K562 (cell line): ENCODE data around the gene DBNL. TPM values are rescaled to one million over a fixed set of nuclear protein-coding genes. Genes with fewer than 3 reads are reported as not detected.

Source experiments
- ARID2 ChIP-seq: fragments of 450-650 bp; IDR thresholded peaks from 2 replicates; pipeline ENCODE4 v1.6.1; 2017; ENCODE audit warnings: antibody characterized with exemption, mild to moderate bottlenecking
- CTCFL ChIP-seq: IDR thresholded peaks from 2 replicates; pipeline ENCODE4 v1.6.1; 2011; ENCODE audit warnings: borderline replicate concordance, low read depth, mild to moderate bottlenecking, moderate library complexity, low read length; ENCODE audit not compliant: insufficient read depth, poor library complexity, severe bottlenecking
- DDX20 ChIP-seq: fragments of 450-650 bp; IDR thresholded peaks from 2 replicates; pipeline ENCODE4 v1.6.1; 2016; ENCODE audit warnings: missing genetic modification characterization, low read depth, mild to moderate bottlenecking, missing compliant biosample characterization, moderate library complexity
- E2F5 ChIP-seq: sonication (generic); formaldehyde crosslinking; IDR thresholded peaks from 2 replicates; pipeline ENCODE4 v1.8.0; 2022; ENCODE audit warnings: mild to moderate bottlenecking, missing genetic modification reagents
- GABPB1 ChIP-seq: sonication (generic); formaldehyde crosslinking; IDR thresholded peaks from 2 replicates; pipeline ENCODE4 v1.8.0; 2022; ENCODE audit warnings: mild to moderate bottlenecking, missing genetic modification reagents
- NBN ChIP-seq: fragments of 450-650 bp; IDR thresholded peaks from 2 replicates; pipeline ENCODE4 v1.6.1; 2016; ENCODE audit warnings: low read depth, mild to moderate bottlenecking
- NONO ChIP-seq, 2 experiments: fragments of 200-400 bp in 1 of 2; fragments of 450-650 bp in 1 of 2; formaldehyde crosslinking in 1 of 2; IDR thresholded peaks; 2 replicates each; pipeline ENCODE4 v1.6.1; 2017; ENCODE audit warnings: low read depth in 2 of 2, mild to moderate bottlenecking in 2 of 2, moderate library complexity in 2 of 2, low read length in 1 of 2
- POLR3A ChIP-seq: IDR thresholded peaks from 2 replicates; pipeline ENCODE4 v1.6.1; 2011; ENCODE audit warnings: borderline replicate concordance, mild to moderate bottlenecking, moderate library complexity; ENCODE audit not compliant: insufficient read length, insufficient read depth; ENCODE audit errors: extremely low read depth
- SIX5 ChIP-seq, 2 experiments: IDR thresholded peaks; 2 replicates each; pipeline ENCODE4 v1.6.1; 2011; ENCODE audit warnings: low read length in 2 of 2, borderline replicate concordance in 1 of 2, low read depth in 1 of 2, mild to moderate bottlenecking in 1 of 2, moderate library complexity in 1 of 2; ENCODE audit not compliant: insufficient read depth in 1 of 2
- SMARCB1 ChIP-seq: IDR thresholded peaks from 2 replicates; pipeline ENCODE4 v1.6.1; 2011; ENCODE audit warnings: improper control_type of control experiment, low read depth; ENCODE audit not compliant: insufficient read length
- SUPT5H ChIP-seq: fragments of 450-650 bp; IDR thresholded peaks from 2 replicates; pipeline ENCODE4 v1.6.1; 2016
- XRCC5 ChIP-seq: fragments of 200-400 bp; formaldehyde crosslinking; IDR thresholded peaks from 2 replicates; pipeline ENCODE4 v1.6.1; 2017; ENCODE audit warnings: low read depth, mild to moderate bottlenecking, low read length
- ZNF140 ChIP-seq: fragments of 250-450 bp; sonication (Bioruptor Pico); IDR thresholded peaks from 2 replicates; pipeline ENCODE4 v1.8.0; 2021; ENCODE audit warnings: moderate library complexity, mild to moderate bottlenecking, inconsistent platforms
- ZNF165 ChIP-seq: fragments of 250-450 bp; sonication (Bioruptor Pico); IDR thresholded peaks from 2 replicates; pipeline ENCODE4 v1.4.0; 2020; ENCODE audit warnings: borderline replicate concordance
- ZNF280A ChIP-seq: fragments of 450-650 bp; IDR thresholded peaks from 2 replicates; pipeline ENCODE4 v1.6.1; 2018; ENCODE audit warnings: mild to moderate bottlenecking, low read depth; ENCODE audit not compliant: partially characterized antibody
- ZNF445 ChIP-seq: fragments of 250-450 bp; sonication (Bioruptor Pico); IDR thresholded peaks from 2 replicates; pipeline ENCODE4 v1.4.0; 2020; ENCODE audit warnings: low read depth, mild to moderate bottlenecking, moderate library complexity
- ZNF589 ChIP-seq: fragments of 200-800 bp; sonication (Bioruptor generic); IDR thresholded peaks from 2 replicates; pipeline ENCODE4 v1.6.1; 2016; ENCODE audit warnings: low read depth, missing genetic modification characterization, missing compliant biosample characterization
- ZNF717 ChIP-seq: fragments of 250-450 bp; sonication (Bioruptor Pico); IDR thresholded peaks from 2 replicates; pipeline ENCODE4 v1.5.0; 2021
- polyA plus RNA-seq, 8 experiments: library from polyadenylated mRNA; depleted of rRNA in 4 of 8; stranded (reverse) in 5 of 8; unstranded in 3 of 8; fragments of >200 nt; fragmentation: Nextera tagmentation in 2 of 8; fragmentation: Illumina TruSeq in 1 of 8; extraction: Ambion mirVana in 2 of 8; extraction: Trizol in 1 of 8; gene quantifications; 2 replicates each; pipeline versions ENCODE4 v1.2.1 to v1.2.3, GENCODE V29; 2011 to 2014; ENCODE audit warnings: inconsistent platforms in 1 of 8, missing spikeins in 1 of 8
- total RNA-seq, 7 experiments: library from RNA; depleted of rRNA in 6 of 7; stranded (reverse); fragments of >200 nt in 6 of 7; fragmentation: Illumina TruSeq in 2 of 7; extraction: Trizol in 2 of 7; gene quantifications; 2 replicates each; pipeline versions ENCODE4 v1.2.1 to v1.2.3, GENCODE V29; 2011 to 2021; ENCODE audit warnings: low replicate concordance in 1 of 7
- TF ChIP-seq, protein P1 (sequence below): IDR thresholded peaks from 3 replicates; pipeline ENCODE4 v1.6.1; 2011; ENCODE audit warnings: borderline replicate concordance, mild to moderate bottlenecking, moderate library complexity; ENCODE audit not compliant: insufficient read length; ENCODE audit errors: extremely low read depth

The DBNL gene
- total and polyA plus RNA-seq, 9 of the 15 experiments (the other 6 are each of a cell fraction or from before 2014, with no cell fraction given): 1.9 to 65.1 (median 38.9) TPM

DNA sequence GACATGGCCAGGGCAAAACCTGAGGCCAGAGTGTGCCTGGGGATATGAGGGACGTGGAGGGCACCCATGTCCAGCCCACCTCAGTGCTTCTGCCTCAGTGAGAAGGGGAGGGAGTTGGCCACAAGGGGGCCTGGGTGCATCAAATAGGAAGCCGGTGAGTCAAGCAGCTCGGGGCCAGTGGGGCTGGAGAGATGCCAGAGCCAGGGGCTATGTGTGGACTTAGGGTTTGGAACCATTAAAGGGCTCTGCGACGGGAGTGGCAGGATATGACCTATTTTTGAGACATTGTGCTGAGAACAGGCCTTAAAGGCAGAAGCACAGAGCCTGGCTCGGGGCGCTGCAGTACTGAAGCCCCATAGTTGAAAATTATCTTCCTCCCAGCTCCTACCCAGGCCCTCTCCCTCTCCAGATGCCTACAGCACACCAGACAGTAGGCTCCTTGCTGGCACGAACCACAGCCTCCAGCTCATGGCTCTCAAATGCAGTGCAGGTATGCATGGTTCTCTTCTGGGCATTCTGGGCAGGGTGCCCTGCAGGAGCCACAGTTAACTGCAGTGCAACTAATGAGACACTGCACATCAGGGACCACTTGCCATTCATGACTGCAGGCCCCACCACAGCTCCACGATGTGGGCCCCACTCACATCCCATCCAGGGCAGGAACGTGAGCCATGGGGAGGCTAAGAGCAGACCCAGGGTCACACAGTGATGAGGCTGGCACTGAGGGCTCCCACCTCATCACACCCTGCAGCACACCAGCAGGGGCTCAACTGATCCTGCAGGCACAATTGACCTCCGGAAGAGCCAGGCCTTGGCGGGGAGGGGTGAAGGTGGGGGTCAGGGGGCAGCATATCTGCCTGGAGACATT lies 28.1 kb downstream of the DBNL start (continued):
- TF ChIP-seq, protein P1, sequence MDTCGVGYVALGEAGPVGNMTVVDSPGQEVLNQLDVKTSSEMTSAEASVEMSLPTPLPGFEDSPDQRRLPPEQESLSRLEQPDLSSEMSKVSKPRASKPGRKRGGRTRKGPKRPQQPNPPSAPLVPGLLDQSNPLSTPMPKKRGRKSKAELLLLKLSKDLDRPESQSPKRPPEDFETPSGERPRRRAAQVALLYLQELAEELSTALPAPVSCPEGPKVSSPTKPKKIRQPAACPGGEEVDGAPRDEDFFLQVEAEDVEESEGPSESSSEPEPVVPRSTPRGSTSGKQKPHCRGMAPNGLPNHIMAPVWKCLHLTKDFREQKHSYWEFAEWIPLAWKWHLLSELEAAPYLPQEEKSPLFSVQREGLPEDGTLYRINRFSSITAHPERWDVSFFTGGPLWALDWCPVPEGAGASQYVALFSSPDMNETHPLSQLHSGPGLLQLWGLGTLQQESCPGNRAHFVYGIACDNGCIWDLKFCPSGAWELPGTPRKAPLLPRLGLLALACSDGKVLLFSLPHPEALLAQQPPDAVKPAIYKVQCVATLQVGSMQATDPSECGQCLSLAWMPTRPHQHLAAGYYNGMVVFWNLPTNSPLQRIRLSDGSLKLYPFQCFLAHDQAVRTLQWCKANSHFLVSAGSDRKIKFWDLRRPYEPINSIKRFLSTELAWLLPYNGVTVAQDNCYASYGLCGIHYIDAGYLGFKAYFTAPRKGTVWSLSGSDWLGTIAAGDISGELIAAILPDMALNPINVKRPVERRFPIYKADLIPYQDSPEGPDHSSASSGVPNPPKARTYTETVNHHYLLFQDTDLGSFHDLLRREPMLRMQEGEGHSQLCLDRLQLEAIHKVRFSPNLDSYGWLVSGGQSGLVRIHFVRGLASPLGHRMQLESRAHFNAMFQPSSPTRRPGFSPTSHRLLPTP: no peak
- TF ChIP-seq E2F5 (CRISPR knock-in tag) (no peak), CTCFL (peak; percentile 81), DDX20 (tag) (no peak), SIX5 (IDR thresholded peaks at IDR 0.05; ENCODE audit: borderline replicate concordance in 1 of 2, insufficient read depth in 1 of 2, low read depth in 1 of 2, low read length in 2 of 2) (no peak), ZNF589 (CRISPR knock-in tag) (no peak), XRCC5 (0 out of 2 replicates have a peak, but pooled peaks have one; percentile 57), ZNF445 (CRISPR knock-in tag) (no peak), ZNF140 (CRISPR knock-in tag) (no peak), ZNF165 (CRISPR knock-in tag) (no peak), SUPT5H (no peak), ZNF717 (CRISPR knock-in tag) (no peak), NBN (no peak), POLR3A (no peak), GABPB1 (CRISPR knock-in tag) (no peak), ZNF280A (no peak), NONO (IDR thresholded peaks at IDR 0.05; ENCODE audit: low read depth in 2 of 2, low read length in 1 of 2) (no peak), ARID2 (no peak), SMARCB1 (no peak)
